Activated T-helper 2 cell treated with anti-CD3 and anti-CD28 coated beads, Interferon-gamma antibody, Interleukin-2, Interleukin-4, amounts not matched to agents 10 μg/mL and 5 μg/mL and 100 μg/mL, durations not matched to agents 14 hours and 24 hours and 36 hours (primary cell): ENCODE data around the gene MPPED2. TPM values are rescaled to one million over a fixed set of nuclear protein-coding genes. Genes with fewer than 3 reads are reported as not detected.

Experiments used
- DNase-seq: peaks from one replicate; pipeline ENCODE4 v3.0.0; 2021; ENCODE audit warnings: low spot score
- H3K27ac Mint-ChIP-seq: one replicate; pipeline ENCODE4 v1.8.0; 2021; ENCODE audit warnings: mixed read lengths
- H3K27me3 Mint-ChIP-seq: one replicate; pipeline ENCODE4 v1.8.0; 2021; ENCODE audit warnings: low read depth, mixed read lengths
- H3K36me3 Mint-ChIP-seq: one replicate; pipeline ENCODE4 v1.8.0; 2021; ENCODE audit warnings: low read depth, mixed read lengths
- H3K4me1 Mint-ChIP-seq: one replicate; pipeline ENCODE4 v1.8.0; 2021; ENCODE audit warnings: low read depth, mixed read lengths
- H3K4me3 Mint-ChIP-seq: one replicate; pipeline ENCODE4 v1.8.0; 2021; ENCODE audit warnings: low read depth, mild to moderate bottlenecking, moderate library complexity, mixed read lengths
- H3K9me3 Mint-ChIP-seq: one replicate; pipeline ENCODE4 v1.8.0; 2021; ENCODE audit warnings: mixed read lengths
- intact Hi-C: fragments of 100-400 bp; cut with micrococcal nuclease; formaldehyde crosslinking; loops from one replicate; pipeline ENCODE4 v1.15.1; 2023
- total RNA-seq: library from RNA; stranded (reverse); gene quantifications from 2 replicates; pipeline ENCODE4 v1.2.3, GENCODE V29; 2022

Gene MPPED2
- total RNA-seq, 1 donor from 2014 or later: not detected

- Mint-ChIP-seq H3K27me3 (no peaks in the 10 kb centered on the region), H3K36me3 (no peaks in the 10 kb centered on the region), H3K27ac (no peak overlapping the region), H3K9me3 (no peaks in the 10 kb centered on the region), H3K4me3 (no peak overlapping the region), H3K4me1 (no peaks in the 10 kb centered on the region)
- DNase-seq: no peak
- intact Hi-C loops: no loop called here
These were observed 120.5 kb downstream of the MPPED2 start for GRCh38 chr11:30465623-30466022.

- H3K4me1 Mint-ChIP-seq: no peaks in the 10 kb centered on the region
- no peaks in the 10 kb centered on the region for H3K9me3 Mint-ChIP-seq
- no peaks in the 10 kb centered on the region for H3K36me3 Mint-ChIP-seq
- intact Hi-C loops: no loop called here
- H3K27me3 Mint-ChIP-seq: no peaks in the 10 kb centered on the region
- no peak for DNase-seq
- no peak overlapping the region for H3K27ac Mint-ChIP-seq
- H3K4me3 Mint-ChIP-seq: no peak overlapping the region
These were observed 121.0 kb downstream of the MPPED2 start for GRCh38 chr11:30465192-30465591.

DNA sequence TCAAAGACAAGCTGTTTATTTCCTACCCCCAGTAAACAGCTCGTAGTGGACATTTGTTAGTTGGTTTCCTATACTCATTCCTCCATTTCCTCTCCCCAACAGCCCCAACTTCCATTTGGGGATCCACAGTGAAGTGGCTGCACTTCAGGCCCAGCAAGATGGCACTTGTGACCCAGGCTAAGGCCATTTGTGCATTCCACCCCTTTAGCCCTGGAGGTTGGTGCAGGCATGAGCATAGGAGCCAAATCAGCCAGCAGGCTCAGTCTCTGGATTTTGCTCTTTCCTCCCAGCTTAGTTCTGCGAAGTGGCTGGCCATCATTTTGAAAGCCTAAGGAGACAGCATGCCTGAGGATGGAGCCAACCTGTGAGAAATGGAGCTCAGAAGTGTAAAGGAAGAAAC, 122.9 kb downstream of the MPPED2 start:
- DNase-seq: no peak
- intact Hi-C loops: no loop called here
- Mint-ChIP-seq H3K36me3 (no peaks in the 10 kb centered on the region), H3K27me3 (no peaks in the 10 kb centered on the region), H3K27ac (no peak overlapping the region), H3K9me3 (no peaks in the 10 kb centered on the region), H3K4me1 (no peaks in the 10 kb centered on the region), H3K4me3 (no peak overlapping the region)

DNA sequence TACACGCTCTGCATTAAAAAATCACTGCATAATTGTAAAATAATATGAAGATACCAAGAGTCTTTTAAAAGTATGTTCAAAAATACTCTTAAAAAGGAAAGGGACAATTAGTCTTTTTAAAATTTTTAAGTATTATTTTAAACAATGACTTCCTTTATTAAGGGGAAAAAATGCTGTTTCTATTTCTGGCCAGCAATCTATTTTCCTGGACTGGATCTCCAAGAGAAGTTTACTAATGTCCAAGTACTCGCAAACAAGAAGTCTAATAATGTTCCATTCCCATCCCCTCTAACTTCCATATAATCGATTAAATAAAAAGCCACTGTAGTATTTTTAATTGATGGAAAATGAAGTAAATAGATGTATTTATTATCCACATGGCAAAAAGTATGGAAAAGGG, 123.7 kb downstream of the MPPED2 start:
- intact Hi-C loops: no loop called here
- Mint-ChIP-seq H3K4me3 (no peak overlapping the region), H3K27me3 (no peaks in the 10 kb centered on the region), H3K36me3 (no peaks in the 10 kb centered on the region), H3K4me1 (no peaks in the 10 kb centered on the region), H3K9me3 (no peaks in the 10 kb centered on the region), H3K27ac (no peak overlapping the region)
- no peak for DNase-seq

- Mint-ChIP-seq H3K27ac (no peak overlapping the region), H3K36me3 (no peaks in the 10 kb centered on the region), H3K27me3 (no peaks in the 10 kb centered on the region), H3K4me3 (no peak overlapping the region), H3K4me1 (no peaks in the 10 kb centered on the region), H3K9me3 (no peaks in the 10 kb centered on the region)
- DNase-seq: no peak
- intact Hi-C loops: no loop called here
These were observed 126.3 kb downstream of the MPPED2 start for GRCh38 chr11:30459821-30460220.

DNA sequence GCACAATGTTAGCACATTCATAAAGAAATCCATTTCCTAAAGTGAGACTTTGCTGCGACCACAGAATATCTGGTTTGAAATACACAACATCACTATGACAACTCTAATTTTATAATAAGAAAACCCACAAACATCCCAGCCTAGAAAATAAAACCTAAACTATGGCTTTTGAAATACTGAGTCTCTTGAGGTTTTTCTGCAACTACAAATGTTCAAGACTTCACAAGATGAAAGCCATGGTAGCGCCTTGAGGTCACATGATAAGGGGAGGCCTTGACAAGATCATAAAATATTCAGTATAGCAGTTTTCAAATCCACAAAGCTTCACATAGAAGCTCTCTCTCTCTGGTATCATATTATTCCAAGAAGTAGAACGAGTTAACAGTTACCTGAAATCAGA, 126.8 kb downstream of the MPPED2 start:
- Mint-ChIP-seq H3K4me3 (no peak overlapping the region), H3K9me3 (no peaks in the 10 kb centered on the region), H3K27me3 (no peaks in the 10 kb centered on the region), H3K27ac (no peak overlapping the region), H3K36me3 (no peaks in the 10 kb centered on the region), H3K4me1 (no peaks in the 10 kb centered on the region)
- no peak for DNase-seq
- intact Hi-C loops: no loop called here

DNA sequence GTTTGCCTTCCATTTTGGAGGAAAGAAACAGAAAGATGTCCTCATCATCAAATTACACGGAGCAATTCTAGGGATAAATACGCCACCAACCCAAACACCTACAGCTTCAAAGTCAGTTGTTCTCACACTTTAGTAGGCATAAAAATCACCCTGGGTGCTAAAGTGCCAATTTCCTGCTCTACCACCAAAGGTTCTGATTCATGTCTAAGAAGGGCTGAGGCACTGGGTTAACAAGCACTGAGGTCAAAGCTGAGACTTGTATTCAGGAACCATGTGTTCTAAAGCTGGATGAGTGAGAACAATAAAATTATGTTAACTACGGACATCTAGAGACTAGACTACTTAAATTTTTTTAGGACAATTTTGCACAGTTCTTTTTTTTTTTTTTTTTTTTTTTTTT, 127.6 kb downstream of the MPPED2 start:
- Mint-ChIP-seq H3K4me1 (no peaks in the 10 kb centered on the region), H3K9me3 (no peaks in the 10 kb centered on the region), H3K27ac (no peak overlapping the region), H3K27me3 (no peaks in the 10 kb centered on the region), H3K36me3 (no peaks in the 10 kb centered on the region), H3K4me3 (no peak overlapping the region)
- no peak for DNase-seq
- intact Hi-C loops: no loop called here

- H3K4me1 Mint-ChIP-seq: no peaks in the 10 kb centered on the region
- intact Hi-C loops: no loop called here
- H3K4me3 Mint-ChIP-seq: no peak overlapping the region
- H3K36me3 Mint-ChIP-seq: no peaks in the 10 kb centered on the region
- H3K27ac Mint-ChIP-seq: no peak overlapping the region
- H3K9me3 Mint-ChIP-seq: no peaks in the 10 kb centered on the region
- no peaks in the 10 kb centered on the region for H3K27me3 Mint-ChIP-seq
- DNase-seq: no peak
These were observed 129.1 kb downstream of the MPPED2 start for GRCh38 chr11:30457087-30457486.

- Mint-ChIP-seq H3K36me3 (no peaks in the 10 kb centered on the region), H3K27me3 (no peaks in the 10 kb centered on the region), H3K9me3 (no peaks in the 10 kb centered on the region), H3K4me3 (no peak overlapping the region), H3K27ac (no peak overlapping the region), H3K4me1 (no peaks in the 10 kb centered on the region)
- intact Hi-C loops: no loop called here
- no peak for DNase-seq
These were observed 131.1 kb downstream of the MPPED2 start for GRCh38 chr11:30455025-30455424.

- Mint-ChIP-seq H3K27ac (no peak overlapping the region), H3K36me3 (no peaks in the 10 kb centered on the region), H3K4me1 (no peaks in the 10 kb centered on the region), H3K4me3 (no peak overlapping the region), H3K9me3 (no peaks in the 10 kb centered on the region), H3K27me3 (no peaks in the 10 kb centered on the region)
- intact Hi-C loops: no loop called here
- DNase-seq: no peak
These were observed 131.6 kb downstream of the MPPED2 start for GRCh38 chr11:30454541-30454940.

DNA sequence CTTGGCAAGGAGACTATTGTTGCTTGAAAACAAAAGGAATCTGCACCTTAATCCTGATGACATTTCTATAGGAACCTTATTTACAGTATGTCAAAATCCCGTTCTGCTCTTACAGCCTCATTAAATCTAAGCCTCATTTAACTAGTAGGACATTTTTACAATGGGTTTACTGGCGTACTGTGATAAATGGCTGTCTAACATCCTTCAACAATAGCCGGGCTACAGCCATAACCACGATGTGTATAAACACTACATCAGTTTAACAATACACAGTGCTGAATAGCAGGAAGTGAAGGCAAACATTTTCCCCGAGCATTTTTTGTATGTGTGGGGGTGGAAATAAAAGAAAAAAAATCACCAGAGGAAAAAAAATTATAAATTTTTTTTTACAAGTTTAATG, 132.0 kb downstream of the MPPED2 start:
- Mint-ChIP-seq H3K27me3 (no peaks in the 10 kb centered on the region), H3K4me1 (no peaks in the 10 kb centered on the region), H3K36me3 (no peaks in the 10 kb centered on the region), H3K27ac (no peak overlapping the region), H3K9me3 (no peaks in the 10 kb centered on the region), H3K4me3 (no peak overlapping the region)
- no peak for DNase-seq
- intact Hi-C loops: no loop called here

DNA sequence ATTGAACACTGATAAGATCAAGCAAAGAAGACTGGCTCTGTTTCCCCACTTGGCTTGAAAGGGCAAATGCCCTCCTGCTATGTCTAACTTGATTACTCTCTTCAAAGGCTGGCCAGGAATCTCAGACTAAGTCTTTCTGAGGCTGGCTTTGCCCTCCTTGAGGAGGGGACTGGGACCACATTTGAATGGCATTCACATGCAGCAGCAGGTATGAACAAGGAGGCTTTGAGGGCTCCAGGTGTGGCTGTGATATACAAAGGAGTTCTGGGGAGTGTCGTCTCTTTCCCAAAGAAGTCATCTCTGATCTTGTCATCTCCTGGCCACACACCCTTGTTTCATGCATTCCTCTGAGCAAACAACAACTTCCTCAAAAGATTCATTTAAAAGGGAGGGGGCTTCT, 132.4 kb downstream of the MPPED2 start:
- Mint-ChIP-seq H3K4me3 (no peak overlapping the region), H3K27me3 (no peaks in the 10 kb centered on the region), H3K9me3 (no peaks in the 10 kb centered on the region), H3K36me3 (no peaks in the 10 kb centered on the region), H3K27ac (no peak overlapping the region), H3K4me1 (no peaks in the 10 kb centered on the region)
- intact Hi-C loops: no loop called here
- DNase-seq: no peak

DNA sequence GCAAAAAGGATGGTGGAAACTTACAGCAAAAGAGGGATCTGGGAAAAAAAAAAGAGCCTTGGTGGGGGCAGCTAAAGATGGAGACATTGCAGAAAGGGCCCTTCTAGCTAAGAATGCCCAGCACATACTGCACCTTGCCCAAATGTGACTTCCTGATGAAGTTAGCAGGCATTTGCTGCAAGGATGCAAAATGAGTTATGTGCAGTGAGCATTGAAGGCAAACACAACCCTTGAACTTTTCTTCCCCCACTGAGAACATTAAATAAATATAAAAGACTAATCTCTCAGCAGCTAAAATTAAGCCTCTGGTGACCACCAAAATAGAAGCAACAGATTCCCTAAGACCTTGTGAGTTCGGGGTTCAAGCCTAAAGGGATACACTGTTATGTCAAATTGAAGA, 133.3 kb downstream of the MPPED2 start:
- H3K4me3 Mint-ChIP-seq: no peak overlapping the region
- DNase-seq: no peak
- H3K27ac Mint-ChIP-seq: no peak overlapping the region
- no peaks in the 10 kb centered on the region for H3K9me3 Mint-ChIP-seq
- intact Hi-C loops: no loop called here
- H3K36me3 Mint-ChIP-seq: no peaks in the 10 kb centered on the region
- no peaks in the 10 kb centered on the region for H3K4me1 Mint-ChIP-seq
- H3K27me3 Mint-ChIP-seq: no peaks in the 10 kb centered on the region

DNA sequence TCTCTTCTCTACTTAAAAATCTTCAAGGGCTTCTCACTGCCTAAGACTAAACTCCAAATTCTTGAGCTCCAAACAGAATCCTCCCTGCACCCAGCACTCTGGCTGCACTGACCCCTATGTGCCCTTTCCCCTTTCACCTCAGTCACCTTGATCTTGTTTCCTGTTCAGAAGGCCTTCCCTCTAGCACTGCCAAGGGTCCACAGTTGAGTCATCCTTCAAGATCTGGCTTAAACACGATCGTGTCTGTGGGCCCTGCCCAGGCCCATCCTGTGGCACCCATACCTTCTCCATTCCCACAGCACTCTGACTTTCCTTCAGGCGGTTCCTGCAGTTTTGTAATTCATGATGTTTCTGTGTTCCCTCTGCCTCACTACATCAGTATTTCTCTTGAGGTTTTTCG, 134.0 kb downstream of the MPPED2 start:
- Mint-ChIP-seq H3K36me3 (no peaks in the 10 kb centered on the region), H3K27ac (no peak overlapping the region)

More for the DNA sequence above, 134.0 kb downstream of the MPPED2 start:
- H3K27me3 Mint-ChIP-seq: no peaks in the 10 kb centered on the region
- no peak for DNase-seq
- intact Hi-C loops: no loop called here
- no peak overlapping the region for H3K4me3 Mint-ChIP-seq
- H3K4me1 Mint-ChIP-seq: no peaks in the 10 kb centered on the region
- no peaks in the 10 kb centered on the region for H3K9me3 Mint-ChIP-seq
